HCT116 (cell line): Measurements from ENCODE around the gene RAPGEF2. TPM values are rescaled to one million over a fixed set of nuclear protein-coding genes. Genes with fewer than 3 reads are reported as not detected.

ENCODE experiments used
- ATAC-seq: fragments of 200-7000 bp; cut with Tn5 transposase; 2 replicates; pipeline ENCODE4 v1.9.1; 2020; ENCODE audit warnings: mild to moderate bottlenecking, moderate library complexity
- BruUV-seq: library from RNA; stranded (reverse); fragments of 400-500 nt; replicated peaks from 2 replicates; lab custom pipeline; 2021; lab: Mats Ljungman, UMichigan
- CTCF ChIA-PET: fragments of 300-600 bp; sonication (Branson Sonifier 250); formaldehyde crosslinking; loops from one replicate; lab custom pipeline; 2021; ENCODE audit warnings: antibody characterized with exemption; lab: Charles Lee
- POLR2A ChIA-PET: fragments of 300-600, 350-600 bp; sonication (Branson Sonifier 250); formaldehyde crosslinking; loops from one replicate; lab custom pipeline; 2021; ENCODE audit warnings: antibody characterized with exemption; lab: Charles Lee
- RAD21 ChIA-PET, 2 experiments: fragments of 300-600 bp; sonication (Branson Sonifier 250); formaldehyde crosslinking; loops; one replicate each; lab custom pipeline; 2023; ENCODE audit warnings: low total read pairs in 2 of 2; ENCODE audit not compliant: uncharacterized antibody in 2 of 2, unreplicated experiment in 2 of 2, low non-redundant PET in 1 of 2; lab: Charles Lee
- DNase-seq: peaks from one replicate; pipeline ENCODE4 v3.0.0-alpha.2; 2010; ENCODE audit warnings: low read depth, low spot score
- H2AFZ ChIP-seq: fragments of 200-600 bp; shearing (Covaris generic), sonication (generic); 2 replicates; pipeline ENCODE4 v1.6.1; 2017; ENCODE audit warnings: low read depth, mixed run types, mixed read lengths, antibody characterized with exemption, low read length; ENCODE audit not compliant: poor library complexity, severe bottlenecking
- H3K27ac ChIP-seq: 2 replicates; pipeline ENCODE4 v1.5.1; 2012; ENCODE audit warnings: low read depth, low read length
- H3K27me3 ChIP-seq: fragments of 200-600 bp; sonication (generic); 2 replicates; pipeline ENCODE4 v1.6.1; 2016; ENCODE audit warnings: mixed run types, low read length, mixed read lengths; ENCODE audit not compliant: insufficient read depth
- H3K36me3 ChIP-seq, 2 experiments: fragments of 200-500 bp in 1 of 2; fragments of 200-600 bp in 1 of 2; sonication (Bioruptor generic) in 1 of 2; sonication (generic) in 1 of 2; 2 replicates each; pipeline versions ENCODE4 v1.5.1 to v1.6.1; 2014 to 2016; ENCODE audit warnings: low read length in 2 of 2, inconsistent platforms in 1 of 2, mixed read lengths in 1 of 2, mixed run types in 1 of 2; ENCODE audit not compliant: insufficient read depth in 2 of 2, control insufficient read depth in 1 of 2
- H3K4me1 ChIP-seq, 2 experiments: fragments of 200-600 bp in 1 of 2; sonication (generic) in 1 of 2; 2 replicates each; pipeline versions ENCODE4 v1.5.1 to v1.6.1; 2012 to 2017; ENCODE audit warnings: low read length in 2 of 2, inconsistent platforms in 1 of 2, mild to moderate bottlenecking in 1 of 2, mixed read lengths in 1 of 2, mixed run types in 1 of 2, moderate library complexity in 1 of 2; ENCODE audit not compliant: insufficient read depth in 2 of 2, control insufficient read depth in 1 of 2
- H3K4me2 ChIP-seq: fragments of 200-600 bp; sonication (generic); 2 replicates; pipeline ENCODE4 v1.6.1; 2017; ENCODE audit warnings: mixed run types, low read length, mixed read lengths
- H3K4me3 ChIP-seq, 2 experiments: fragments of 200-600 bp in 1 of 2; sonication (generic) in 1 of 2; replicated peaks in 1 of 2; 2 replicates each; pipeline ENCODE4 v1.5.1; 2011 to 2016; ENCODE audit warnings: low read length in 2 of 2, control low read depth in 1 of 2, low read depth in 1 of 2, mild to moderate bottlenecking in 1 of 2, mixed read lengths in 1 of 2, mixed run types in 1 of 2
- H3K79me2 ChIP-seq: fragments of 200-600 bp; sonication (generic); 2 replicates; pipeline ENCODE4 v1.6.1; 2017; ENCODE audit warnings: mild to moderate bottlenecking, mixed run types, low read length, moderate library complexity, mixed read lengths; ENCODE audit not compliant: insufficient read depth
- H3K9ac ChIP-seq: fragments of 200-600 bp; sonication (generic); 2 replicates; pipeline ENCODE4 v1.6.1; 2016; ENCODE audit warnings: low read length, mixed read lengths
- H3K9me2 ChIP-seq: fragments of 200-600 bp; sonication (generic), shearing (Covaris generic); 2 replicates; pipeline ENCODE4 v1.6.1; 2017; ENCODE audit warnings: mixed run types, mild to moderate bottlenecking, moderate library complexity; ENCODE audit not compliant: insufficient read depth
- H3K9me3 ChIP-seq, 2 experiments: fragments of 200-500 bp in 1 of 2; fragments of 200-600 bp in 1 of 2; sonication (Bioruptor generic) in 1 of 2; sonication (generic) in 1 of 2; 2 replicates each; pipeline ENCODE4 v1.6.1; 2014 to 2017; ENCODE audit warnings: low read length in 2 of 2, mixed read lengths in 2 of 2, inconsistent platforms in 1 of 2, low read depth in 1 of 2, mild to moderate bottlenecking in 1 of 2, mixed run types in 1 of 2, moderate library complexity in 1 of 2; ENCODE audit not compliant: control insufficient read depth in 1 of 2, insufficient read depth in 1 of 2
- H4K20me1 ChIP-seq: fragments of 200-600 bp; sonication (generic), shearing (Covaris generic); 2 replicates; pipeline ENCODE4 v1.6.1; 2017; ENCODE audit warnings: mixed run types, mild to moderate bottlenecking, moderate library complexity; ENCODE audit not compliant: insufficient read depth
- ATF3 ChIP-seq: IDR thresholded peaks from 2 replicates; pipeline ENCODE4 v1.6.1; 2012
- EGR1 ChIP-seq: IDR thresholded peaks from 2 replicates; pipeline ENCODE4 v1.6.1; 2012; ENCODE audit warnings: low read depth
- JUND ChIP-seq: IDR thresholded peaks from 2 replicates; pipeline ENCODE4 v1.6.1; 2012
- REST ChIP-seq: IDR thresholded peaks from 2 replicates; pipeline ENCODE4 v1.6.1; 2012; ENCODE audit warnings: low read depth
- SP1 ChIP-seq: IDR thresholded peaks from 2 replicates; pipeline ENCODE4 v1.6.1; 2012; ENCODE audit warnings: low read depth
- TCF7L2 ChIP-seq: IDR thresholded peaks from 2 replicates; pipeline ENCODE4 v1.7.0; 2011; ENCODE audit warnings: borderline replicate concordance, inconsistent platforms; ENCODE audit not compliant: insufficient read depth, insufficient read length; ENCODE audit errors: extremely low read depth
- ZNF274 ChIP-seq: fragments of 200-500 bp; sonication (Bioruptor generic); IDR thresholded peaks from 2 replicates; pipeline ENCODE4 v1.6.1; 2014; ENCODE audit warnings: mild to moderate bottlenecking, low read depth, low read length, inconsistent platforms
- intact Hi-C: fragments of 100-400 bp; cut with micrococcal nuclease; formaldehyde crosslinking; loops from 2 replicates; pipeline ENCODE4 v1.10.0; 2022
- total RNA-seq: library from RNA; stranded (reverse); gene quantifications from one replicate; pipeline ENCODE4 v1.2.1, GENCODE V29; 2021; ENCODE audit not compliant: unreplicated experiment

The RAPGEF2 gene
- total RNA-seq, 1 experiment from 2014 or later, result 21.2 TPM

- ChIA-PET CTCF (no interaction called here), POLR2A (no interaction called here)
- no TSS peak for BruUV-seq
- intact Hi-C loops, result no loop called here
- Histone ChIP-seq H3K4me1 (no peaks in the 10 kb centered on the region), H2AFZ (no peak overlapping the region), H4K20me1 (no peaks in the 10 kb centered on the region), H3K27me3 (no peaks in the 10 kb centered on the region), H3K9me3 (no peaks in the 10 kb centered on the region)
- DNase-seq, result no peak
- TF ChIP-seq EGR1 (no peak), SP1 (no peak), REST (no peak), TCF7L2 (no peak), JUND (no peak), ATF3 (no peak), ZNF274 (no peak)
- TF ChIP-seq, all 23 proteins: peak for 0
- RAD21 ChIA-PET, result no interaction called here
- Histone ChIP-seq H3K4me2 (no peak overlapping the region), H3K36me3 (no peaks in the 10 kb centered on the region), H3K79me2 (no peaks in the 10 kb centered on the region), H3K9me2 (no peaks in the 10 kb centered on the region), H3K9ac (no peak overlapping the region), H3K4me3 (no peak overlapping the region), H3K27ac (no peak overlapping the region)
- no peak for ATAC-seq
Observed at GRCh38 chr4:159205466-159205865, 102.6 kb downstream of the RAPGEF2 start.
